Activated CD8-positive, alpha-beta T cell treated with anti-CD3 and anti-CD28 coated beads, Interleukin-2, amount 10 ng/mL, durations not matched to agents 7 days and 5 days (primary cell): ENCODE results near the gene CHST8. TPM values are rescaled to one million over a fixed set of nuclear protein-coding genes. Genes with fewer than 3 reads are reported as not detected.

Experiments used
- ATAC-seq: fragments of 150-1000 bp; cut with Tn5 transposase; one replicate; pipeline ENCODE4 v1.10.0; 2021; ENCODE audit warnings: moderate library complexity
- CTCF ChIA-PET: fragments of 350-600 bp; sonication (Branson Sonifier 250); formaldehyde crosslinking; loops from one replicate; lab custom pipeline; 2021; ENCODE audit warnings: antibody characterized with exemption; lab: Charles Lee
- POLR2A ChIA-PET: fragments of 350-600 bp; sonication (Branson Sonifier 250); formaldehyde crosslinking; loops from one replicate; lab custom pipeline; 2021; ENCODE audit warnings: antibody characterized with exemption; lab: Charles Lee
- DNase-seq: peaks from one replicate; pipeline ENCODE4 v3.0.0-alpha.2; 2020
- H3K27ac Mint-ChIP-seq: one replicate; pipeline ENCODE4 v1.8.0; 2021; ENCODE audit warnings: mild to moderate bottlenecking, mixed read lengths
- H3K27me3 Mint-ChIP-seq: one replicate; pipeline ENCODE4 v1.8.0; 2021; ENCODE audit warnings: low read depth, mixed read lengths
- H3K36me3 Mint-ChIP-seq: one replicate; pipeline ENCODE4 v1.8.0; 2021; ENCODE audit warnings: low read depth, mixed read lengths
- H3K4me1 Mint-ChIP-seq: one replicate; pipeline ENCODE4 v1.8.0; 2021; ENCODE audit warnings: low read depth, mixed read lengths
- H3K4me3 Mint-ChIP-seq: one replicate; pipeline ENCODE4 v1.8.0; 2021; ENCODE audit warnings: mild to moderate bottlenecking, mixed read lengths
- H3K9me3 Mint-ChIP-seq: one replicate; pipeline ENCODE4 v1.8.0; 2022; ENCODE audit warnings: mixed read lengths; ENCODE audit not compliant: insufficient read depth
- total RNA-seq, 2 experiments: library from RNA; stranded (reverse); gene quantifications; one replicate each; pipeline ENCODE4 v1.2.3, GENCODE V29; 2021

Gene CHST8
- total RNA-seq, 2 experiments from 2014 or later: not detected

GRCh38 chr19:33669376-33669775 is 47.6 kb downstream of the CHST8 start:
- no peaks in the 10 kb centered on the region for H3K27me3 Mint-ChIP-seq
- ATAC-seq (no peak), DNase-seq (no peak)
- CTCF ChIA-PET: no interaction called here
- no peaks in the 10 kb centered on the region for H3K4me1 Mint-ChIP-seq
- H3K27ac Mint-ChIP-seq: no peak overlapping the region
- H3K36me3 Mint-ChIP-seq: no peaks in the 10 kb centered on the region
- POLR2A ChIA-PET: no interaction called here
- no peak overlapping the region for H3K4me3 Mint-ChIP-seq
- H3K9me3 Mint-ChIP-seq: no peaks in the 10 kb centered on the region

GRCh38 chr19:33670398-33670797 is 48.6 kb downstream of the CHST8 start:
- ChIA-PET CTCF (no interaction called here), POLR2A (no interaction called here)
- Mint-ChIP-seq H3K4me3 (no peak overlapping the region), H3K36me3 (no peaks in the 10 kb centered on the region), H3K27ac (no peak overlapping the region), H3K9me3 (no peaks in the 10 kb centered on the region), H3K27me3 (no peaks in the 10 kb centered on the region), H3K4me1 (no peaks in the 10 kb centered on the region)
- DNase-seq (no peak), ATAC-seq (no peak)

GRCh38 chr19:33671211-33671610 is 49.5 kb downstream of the CHST8 start:
- no peak overlapping the region for H3K4me3 Mint-ChIP-seq
- POLR2A ChIA-PET: no interaction called here

GRCh38 chr19:33673258-33673875 is 51.6 kb downstream of the CHST8 start:
- ATAC-seq (no peak), DNase-seq (no peak)
- ChIA-PET POLR2A (no interaction called here), CTCF (no interaction called here)
- H3K27ac Mint-ChIP-seq: no peak overlapping the region
- H3K36me3 Mint-ChIP-seq: no peaks in the 10 kb centered on the region
- H3K27me3 Mint-ChIP-seq: no peaks in the 10 kb centered on the region
- no peaks in the 10 kb centered on the region for H3K9me3 Mint-ChIP-seq
- H3K4me1 Mint-ChIP-seq: no peaks in the 10 kb centered on the region
- no peak overlapping the region for H3K4me3 Mint-ChIP-seq

More at GRCh38 chr19:33671211-33671610, 49.5 kb downstream of the CHST8 start:
- H3K27ac Mint-ChIP-seq: no peak overlapping the region
- CTCF ChIA-PET: no interaction called here
- no peaks in the 10 kb centered on the region for H3K36me3 Mint-ChIP-seq
- ATAC-seq (no peak), DNase-seq (no peak)
- no peaks in the 10 kb centered on the region for H3K4me1 Mint-ChIP-seq
- no peaks in the 10 kb centered on the region for H3K9me3 Mint-ChIP-seq
- H3K27me3 Mint-ChIP-seq: no peaks in the 10 kb centered on the region

- Mint-ChIP-seq H3K9me3 (no peaks in the 10 kb centered on the region), H3K36me3 (no peaks in the 10 kb centered on the region), H3K27me3 (no peaks in the 10 kb centered on the region), H3K4me3 (no peak overlapping the region), H3K27ac (no peak overlapping the region), H3K4me1 (no peaks in the 10 kb centered on the region)
- POLR2A ChIA-PET: no interaction called here
- no peak for DNase-seq
- CTCF ChIA-PET: no interaction called here
- ATAC-seq: no peak
Measured at GRCh38 chr19:33673996-33674625, 52.4 kb downstream of the CHST8 start.

- no peak overlapping the region for H3K4me3 Mint-ChIP-seq
- no peaks in the 10 kb centered on the region for H3K9me3 Mint-ChIP-seq
- ChIA-PET POLR2A (no interaction called here), CTCF (no interaction called here)
- no peaks in the 10 kb centered on the region for H3K4me1 Mint-ChIP-seq
- DNase-seq: no peak
- no peaks in the 10 kb centered on the region for H3K36me3 Mint-ChIP-seq
- ATAC-seq: no peak
- no peaks in the 10 kb centered on the region for H3K27me3 Mint-ChIP-seq
- no peak overlapping the region for H3K27ac Mint-ChIP-seq
Measured at GRCh38 chr19:33674626-33675367, 53.0 kb downstream of the CHST8 start.

GRCh38 chr19:33675501-33676124 is 53.9 kb downstream of the CHST8 start:
- ChIA-PET CTCF (no interaction called here), POLR2A (no interaction called here)
- Mint-ChIP-seq H3K4me1 (no peaks in the 10 kb centered on the region), H3K27ac (no peak overlapping the region), H3K9me3 (no peaks in the 10 kb centered on the region), H3K4me3 (no peak overlapping the region), H3K27me3 (no peaks in the 10 kb centered on the region), H3K36me3 (no peaks in the 10 kb centered on the region)
- ATAC-seq (no peak), DNase-seq (no peak)

GRCh38 chr19:33676999-33677665 is 55.4 kb downstream of the CHST8 start:
- H3K27me3 Mint-ChIP-seq: no peaks in the 10 kb centered on the region
- no peak overlapping the region for H3K4me3 Mint-ChIP-seq
- ChIA-PET POLR2A (no interaction called here), CTCF (no interaction called here)
- no peaks in the 10 kb centered on the region for H3K36me3 Mint-ChIP-seq
- H3K4me1 Mint-ChIP-seq: no peaks in the 10 kb centered on the region
- DNase-seq (no peak), ATAC-seq (no peak)
- no peak overlapping the region for H3K27ac Mint-ChIP-seq
- no peaks in the 10 kb centered on the region for H3K9me3 Mint-ChIP-seq

- ChIA-PET POLR2A (no interaction called here), CTCF (no interaction called here)
- Mint-ChIP-seq H3K9me3 (no peaks in the 10 kb centered on the region), H3K36me3 (no peaks in the 10 kb centered on the region), H3K27me3 (no peaks in the 10 kb centered on the region), H3K4me1 (no peaks in the 10 kb centered on the region), H3K27ac (no peak overlapping the region), H3K4me3 (no peak overlapping the region)
- no peak for ATAC-seq
- no peak for DNase-seq
Measured at GRCh38 chr19:33677745-33678426, 56.1 kb downstream of the CHST8 start.

GRCh38 chr19:33678796-33679585 is 57.2 kb downstream of the CHST8 start:
- CTCF ChIA-PET: no interaction called here
- Mint-ChIP-seq H3K36me3 (no peaks in the 10 kb centered on the region), H3K4me1 (no peaks in the 10 kb centered on the region), H3K9me3 (no peaks in the 10 kb centered on the region), H3K4me3 (no peak overlapping the region), H3K27me3 (no peaks in the 10 kb centered on the region), H3K27ac (no peak overlapping the region)
- POLR2A ChIA-PET: no interaction called here
- no peak for ATAC-seq
- no peak for DNase-seq

GRCh38 chr19:33679696-33680095 is 57.9 kb downstream of the CHST8 start:
- Mint-ChIP-seq H3K27me3 (peaks cover 3% of the 10 kb centered on the region), H3K27ac (no peak overlapping the region), H3K4me3 (no peak overlapping the region), H3K36me3 (no peaks in the 10 kb centered on the region), H3K4me1 (no peaks in the 10 kb centered on the region), H3K9me3 (no peaks in the 10 kb centered on the region)
- DNase-seq (no peak), ATAC-seq (no peak)
- ChIA-PET CTCF (no interaction called here), POLR2A (no interaction called here)
